A673 (cell line): ENCODE results near the gene JARID2. TPM values are rescaled to one million over a fixed set of nuclear protein-coding genes. Genes with fewer than 3 reads are reported as not detected.

Experiments used
- BruUV-seq: library from RNA; stranded (reverse); fragments of 400-500 nt; replicated peaks from 2 replicates; lab custom pipeline; 2021; lab: Mats Ljungman, UMichigan
- CTCF ChIA-PET: fragments of 300-600 bp; sonication (Branson Sonifier 250); formaldehyde crosslinking; loops from one replicate; lab custom pipeline; 2022; ENCODE audit warnings: antibody characterized with exemption; lab: Charles Lee
- POLR2A ChIA-PET: fragments of 300-600 bp; sonication (Branson Sonifier 250); formaldehyde crosslinking; loops from one replicate; lab custom pipeline; 2022; ENCODE audit warnings: antibody characterized with exemption; ENCODE audit not compliant: low non-redundant PET; lab: Charles Lee
- DNase-seq: peaks from one replicate; pipeline ENCODE4 v3.0.0-alpha.2; 2015; ENCODE audit warnings: low spot score
- H3K27ac ChIP-seq: fragments of 200-600 bp; sonication (generic); 2 replicates; pipeline ENCODE4 v1.5.1; 2016; ENCODE audit warnings: mixed run types, low read depth, mild to moderate bottlenecking, mixed read lengths, antibody characterized with exemption, low read length; ENCODE audit not compliant: poor library complexity, severe bottlenecking
- H3K27me3 ChIP-seq: fragments of 200-600 bp; sonication (generic); replicated peaks from 2 replicates; pipeline ENCODE4 v1.6.1; 2017; ENCODE audit warnings: mixed run types, low read depth, mild to moderate bottlenecking, mixed read lengths, antibody characterized with exemption, low read length; ENCODE audit not compliant: insufficient read depth, poor library complexity
- H3K36me3 ChIP-seq: fragments of 200-600 bp; sonication (generic); 2 replicates; pipeline ENCODE4 v1.6.1; 2016; ENCODE audit warnings: mixed run types, mild to moderate bottlenecking, mixed read lengths, antibody characterized with exemption, low read length; ENCODE audit not compliant: insufficient read depth, poor library complexity, severe bottlenecking
- H3K4me1 ChIP-seq: fragments of 200-600 bp; sonication (generic); 2 replicates; pipeline ENCODE4 v1.6.1; 2017; ENCODE audit warnings: mixed run types, mild to moderate bottlenecking, mixed read lengths, antibody characterized with exemption, low read length; ENCODE audit not compliant: insufficient read depth, poor library complexity, severe bottlenecking
- H3K4me3 ChIP-seq: fragments of 200-600 bp; sonication (generic); 2 replicates; pipeline ENCODE4 v1.5.1; 2016; ENCODE audit warnings: low read depth, mixed run types, mild to moderate bottlenecking, mixed read lengths, low read length; ENCODE audit not compliant: poor library complexity, severe bottlenecking
- H3K9me3 ChIP-seq: fragments of 200-600 bp; sonication (generic); 2 replicates; pipeline ENCODE4 v1.6.1; 2016; ENCODE audit warnings: mixed run types, low read depth, mild to moderate bottlenecking, mixed read lengths, antibody characterized with exemption, low read length; ENCODE audit not compliant: poor library complexity, severe bottlenecking
- EZH2 ChIP-seq: fragments of 200-600 bp; sonication (generic); IDR thresholded peaks from 2 replicates; pipeline ENCODE4 v1.6.1; 2017; ENCODE audit warnings: borderline replicate concordance, low read depth, mild to moderate bottlenecking, mixed read lengths, antibody characterized with exemption, low read length; ENCODE audit not compliant: poor library complexity, severe bottlenecking
- intact Hi-C: fragments of 100-400 bp; cut with micrococcal nuclease; formaldehyde crosslinking; loops from one replicate; pipeline ENCODE4 v1.10.0; 2022; ENCODE audit not compliant: unreplicated experiment
- total RNA-seq: library from RNA; stranded (reverse); gene quantifications from 2 replicates; pipeline ENCODE4 v1.2.3, GENCODE V29; 2021
- TF ChIP-seq, protein P1 (sequence below): fragments of 300-800, 200-600 bp; sonication (generic); conservative IDR thresholded peaks from 2 replicates; pipeline ENCODE4 v1.5.1; 2017; ENCODE audit warnings: low read depth, mild to moderate bottlenecking, antibody characterized with exemption, low read length, moderate library complexity, mixed read lengths

JARID2 gene
- total RNA-seq, 1 experiment from 2014 or later: 29.4 TPM

- Histone ChIP-seq H3K4me1 (no peaks in the 10 kb centered on the region), H3K9me3 (no peaks in the 10 kb centered on the region), H3K27me3 (no peaks in the 10 kb centered on the region), H3K4me3 (no peak overlapping the region), H3K27ac (no peak overlapping the region), H3K36me3 (no peaks in the 10 kb centered on the region)
- TF ChIP-seq EZH2: no peak
- TF ChIP-seq, protein P1, sequence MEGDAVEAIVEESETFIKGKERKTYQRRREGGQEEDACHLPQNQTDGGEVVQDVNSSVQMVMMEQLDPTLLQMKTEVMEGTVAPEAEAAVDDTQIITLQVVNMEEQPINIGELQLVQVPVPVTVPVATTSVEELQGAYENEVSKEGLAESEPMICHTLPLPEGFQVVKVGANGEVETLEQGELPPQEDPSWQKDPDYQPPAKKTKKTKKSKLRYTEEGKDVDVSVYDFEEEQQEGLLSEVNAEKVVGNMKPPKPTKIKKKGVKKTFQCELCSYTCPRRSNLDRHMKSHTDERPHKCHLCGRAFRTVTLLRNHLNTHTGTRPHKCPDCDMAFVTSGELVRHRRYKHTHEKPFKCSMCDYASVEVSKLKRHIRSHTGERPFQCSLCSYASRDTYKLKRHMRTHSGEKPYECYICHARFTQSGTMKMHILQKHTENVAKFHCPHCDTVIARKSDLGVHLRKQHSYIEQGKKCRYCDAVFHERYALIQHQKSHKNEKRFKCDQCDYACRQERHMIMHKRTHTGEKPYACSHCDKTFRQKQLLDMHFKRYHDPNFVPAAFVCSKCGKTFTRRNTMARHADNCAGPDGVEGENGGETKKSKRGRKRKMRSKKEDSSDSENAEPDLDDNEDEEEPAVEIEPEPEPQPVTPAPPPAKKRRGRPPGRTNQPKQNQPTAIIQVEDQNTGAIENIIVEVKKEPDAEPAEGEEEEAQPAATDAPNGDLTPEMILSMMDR: no peak
- intact Hi-C loops: no loop called here
- DNase-seq: no peak
- POLR2A ChIA-PET: no interaction called here
- no TSS peak for BruUV-seq
- CTCF ChIA-PET: no interaction called here
Measured at GRCh38 chr6:15218401-15218800, 27.5 kb upstream of the JARID2 start.

DNA sequence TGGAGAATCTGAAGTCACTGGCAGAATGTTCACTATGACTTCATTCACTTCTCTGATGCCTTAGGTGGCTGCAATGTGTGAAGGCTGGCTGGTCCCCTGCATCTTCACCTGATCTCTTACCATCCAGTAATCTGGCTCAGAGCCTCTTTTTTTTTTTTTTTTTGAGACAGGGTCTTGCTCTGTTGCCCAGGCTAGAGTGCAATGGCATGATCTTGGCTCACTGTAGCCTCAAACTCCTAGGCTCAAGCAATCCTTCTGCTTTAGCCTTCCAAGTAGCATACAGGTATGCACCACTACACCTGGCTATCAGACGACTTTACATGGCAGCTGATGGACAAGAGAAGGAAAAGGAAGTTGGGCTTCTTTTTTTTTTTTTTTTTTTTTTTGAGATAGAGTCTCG, 25.8 kb upstream of the JARID2 start:
- H3K36me3 ChIP-seq: no peaks in the 10 kb centered on the region
- TF ChIP-seq, protein P1: no peak

GRCh38 chr6:15227827-15228318, 18.0 kb upstream of the JARID2 start:
- intact Hi-C loops: no loop called here
- BruUV-seq: no TSS peak
- CTCF ChIA-PET: no interaction called here

More for the DNA sequence above, 25.8 kb upstream of the JARID2 start:
- intact Hi-C loops: no loop called here
- CTCF ChIA-PET: interaction anchor here (0.6 kb wide), 1 partner anchor 9 kb away, joined by 5 read pairs; no protein-coding TSS in a partner anchor
- Histone ChIP-seq H3K9me3 (no peaks in the 10 kb centered on the region), H3K4me3 (no peak overlapping the region), H3K4me1 (no peaks in the 10 kb centered on the region), H3K27me3 (no peaks in the 10 kb centered on the region), H3K27ac (no peak overlapping the region)
- DNase-seq: no peak
- POLR2A ChIA-PET: no interaction called here
- BruUV-seq: no TSS peak

More at GRCh38 chr6:15227827-15228318, 18.0 kb upstream of the JARID2 start:
- no peaks in the 10 kb centered on the region for H3K4me1 ChIP-seq
- no peak for TF ChIP-seq EZH2
- TF ChIP-seq, protein P1: no peak
- H3K27me3 ChIP-seq: no peaks in the 10 kb centered on the region
- H3K4me3 ChIP-seq: no peak overlapping the region
- H3K36me3 ChIP-seq: no peaks in the 10 kb centered on the region
- no peaks in the 10 kb centered on the region for H3K9me3 ChIP-seq
- no peak for DNase-seq
- POLR2A ChIA-PET: no interaction called here
- no peak overlapping the region for H3K27ac ChIP-seq
